ENCODE results near the gene ARID1A. TPM values are rescaled to one million over a fixed set of nuclear protein-coding genes. Genes with fewer than 3 reads are reported as not detected.

Gene ARID1A
- total RNA-seq, 1 experiment from 2014 or later = 55.8 TPM

DNA sequence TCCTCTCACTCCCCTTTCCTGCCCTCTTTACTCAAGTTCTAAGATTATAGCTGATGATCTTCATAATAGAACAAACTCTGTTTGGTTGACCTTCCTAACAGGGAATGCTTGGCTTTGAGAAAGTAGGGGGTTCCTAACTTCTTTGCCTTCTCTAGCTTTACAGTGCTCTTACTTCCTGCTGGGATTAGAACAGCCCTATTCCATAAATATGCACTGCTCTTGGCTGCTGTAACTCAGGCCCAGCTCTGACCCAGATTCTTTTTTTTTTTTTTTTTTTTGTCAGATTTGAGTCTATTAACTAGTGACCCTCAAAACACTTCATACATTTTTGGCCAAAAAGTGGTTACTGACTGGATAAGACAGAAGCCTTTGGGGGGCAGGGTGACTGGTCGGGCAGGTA, 52.5 kb downstream of the ARID1A start:
- no peak for DNase-seq
- Histone ChIP-seq H3K4me2 (ENCODE audit: low read depth, low read length, poor library complexity, severe bottlenecking) (no peak overlapping the region), H3K4me3 (ENCODE audit: low read length) (no peak overlapping the region), H3K9me2 (replicated peaks; ENCODE audit: insufficient read depth, low read length) (no peaks in the 10 kb centered on the region), H3K27ac (ENCODE audit: low read length) (no peak overlapping the region), H3K4me1 (ENCODE audit: low read length) (peaks cover 16% of the 10 kb centered on the region), H3K36me3 (ENCODE audit: insufficient read depth, low read length) (peaks cover 46% of the 10 kb centered on the region), H3K9ac (ENCODE audit: low read length) (no peak overlapping the region), H3K9me3 (ENCODE audit: low read length) (no peaks in the 10 kb centered on the region), H4K20me1 (ENCODE audit: insufficient read depth, low read depth, low read length) (no peaks in the 10 kb centered on the region; the same call in 1 of the 2 replicates), H2AFZ (ENCODE audit: low read length) (no peak overlapping the region), H3K79me2 (ENCODE audit: low read length) (peaks cover 89% of the 10 kb centered on the region), H3K27me3 (ENCODE audit: low read length) (no peaks in the 10 kb centered on the region)

GRCh38 chr1:26749458-26749857, 53.6 kb downstream of the ARID1A start:
- no peak overlapping the region for H3K4me2 ChIP-seq (ENCODE audit: low read depth, low read length, poor library complexity, severe bottlenecking)
- no peak overlapping the region for H3K27ac ChIP-seq (ENCODE audit: low read length)
- H3K27me3 ChIP-seq (ENCODE audit: low read length) = no peaks in the 10 kb centered on the region
- H3K9me2 ChIP-seq (replicated peaks; ENCODE audit: insufficient read depth, low read length) = no peaks in the 10 kb centered on the region
- H3K79me2 ChIP-seq (ENCODE audit: low read length) = peaks cover 94% of the 10 kb centered on the region
- peaks cover 5% of the 10 kb centered on the region for H3K4me1 ChIP-seq (ENCODE audit: low read length)
- H3K9me3 ChIP-seq (ENCODE audit: low read length) = no peaks in the 10 kb centered on the region
- peaks cover 51% of the 10 kb centered on the region for H3K36me3 ChIP-seq (ENCODE audit: insufficient read depth, low read length)
- DNase-seq = no peak
- H4K20me1 ChIP-seq (ENCODE audit: insufficient read depth, low read depth, low read length) = no peaks in the 10 kb centered on the region; the same call in 1 of the 2 replicates
- no peak overlapping the region for H3K9ac ChIP-seq (ENCODE audit: low read length)
- H2AFZ ChIP-seq (ENCODE audit: low read length) = no peak overlapping the region
- no peak overlapping the region for H3K4me3 ChIP-seq (ENCODE audit: low read length)

DNA sequence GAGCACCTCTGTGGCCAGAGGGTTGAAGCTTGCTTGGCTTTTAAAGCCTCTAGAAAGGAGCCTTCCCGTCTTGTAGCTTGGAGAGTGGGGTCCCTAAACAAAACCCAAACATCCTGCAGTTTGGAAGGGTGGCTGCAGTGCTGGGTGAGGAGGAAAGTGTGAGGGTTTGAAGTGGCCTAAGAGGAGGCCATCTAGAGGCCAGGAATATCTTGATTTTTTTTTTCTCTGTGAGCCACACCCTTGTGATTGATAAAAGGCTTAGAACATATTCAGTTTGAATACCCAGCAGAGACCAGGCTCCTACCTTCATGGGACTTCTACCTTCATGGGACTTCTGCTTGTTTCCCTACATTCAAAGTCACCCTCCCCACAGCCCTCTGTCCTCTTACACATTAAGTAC, 54.6 kb downstream of the ARID1A start:
- no peaks in the 10 kb centered on the region for H3K9me2 ChIP-seq (replicated peaks; ENCODE audit: insufficient read depth, low read length)
- H3K9me3 ChIP-seq (ENCODE audit: low read length) = no peaks in the 10 kb centered on the region
- H3K27ac ChIP-seq (ENCODE audit: low read length) = no peak overlapping the region
- no peak overlapping the region for H3K9ac ChIP-seq (ENCODE audit: low read length)
- H3K36me3 ChIP-seq (ENCODE audit: insufficient read depth, low read length) = peaks cover 47% of the 10 kb centered on the region
- H3K4me3 ChIP-seq (ENCODE audit: low read length) = no peak overlapping the region
- H4K20me1 ChIP-seq (ENCODE audit: insufficient read depth, low read depth, low read length) = no peaks in the 10 kb centered on the region; the same call in 1 of the 2 replicates
- H3K79me2 ChIP-seq (ENCODE audit: low read length) = peaks cover 94% of the 10 kb centered on the region
- no peaks in the 10 kb centered on the region for H3K4me1 ChIP-seq (ENCODE audit: low read length)
- no peaks in the 10 kb centered on the region for H3K27me3 ChIP-seq (ENCODE audit: low read length)
- no peak overlapping the region for H2AFZ ChIP-seq (ENCODE audit: low read length)
- H3K4me2 ChIP-seq (ENCODE audit: low read depth, low read length, poor library complexity, severe bottlenecking) = no peak overlapping the region
- no peak for DNase-seq

GRCh38 chr1:26752519-26752918, 56.7 kb downstream of the ARID1A start:
- DNase-seq = no peak
- H3K9me3 ChIP-seq (ENCODE audit: low read length) = no peaks in the 10 kb centered on the region
- no peaks in the 10 kb centered on the region for H3K4me1 ChIP-seq (ENCODE audit: low read length)
- no peak overlapping the region for H3K4me3 ChIP-seq (ENCODE audit: low read length)
- H3K9me2 ChIP-seq (replicated peaks; ENCODE audit: insufficient read depth, low read length) = no peaks in the 10 kb centered on the region
- peaks cover 31% of the 10 kb centered on the region for H3K36me3 ChIP-seq (ENCODE audit: insufficient read depth, low read length)
- H3K4me2 ChIP-seq (ENCODE audit: low read depth, low read length, poor library complexity, severe bottlenecking) = no peak overlapping the region
- peaks cover 77% of the 10 kb centered on the region for H3K79me2 ChIP-seq (ENCODE audit: low read length)
- no peak overlapping the region for H3K9ac ChIP-seq (ENCODE audit: low read length)
- no peaks in the 10 kb centered on the region for H3K27me3 ChIP-seq (ENCODE audit: low read length)
- no peak overlapping the region for H3K27ac ChIP-seq (ENCODE audit: low read length)
- H4K20me1 ChIP-seq (ENCODE audit: insufficient read depth, low read depth, low read length) = no peaks in the 10 kb centered on the region; the same call in 1 of the 2 replicates
- no peak overlapping the region for H2AFZ ChIP-seq (ENCODE audit: low read length)

- no peak overlapping the region for H3K4me2 ChIP-seq (ENCODE audit: low read depth, low read length, poor library complexity, severe bottlenecking)
- no peak overlapping the region for H3K9ac ChIP-seq (ENCODE audit: low read length)
- no peaks in the 10 kb centered on the region for H3K9me3 ChIP-seq (ENCODE audit: low read length)
- peaks cover 38% of the 10 kb centered on the region for H3K36me3 ChIP-seq (ENCODE audit: insufficient read depth, low read length)
- no peak overlapping the region for H3K27ac ChIP-seq (ENCODE audit: low read length)
- no peak for DNase-seq
- H3K79me2 ChIP-seq (ENCODE audit: low read length) = peaks cover 76% of the 10 kb centered on the region
- H4K20me1 ChIP-seq (ENCODE audit: insufficient read depth, low read depth, low read length) = no peaks in the 10 kb centered on the region; the same call in 1 of the 2 replicates
- no peak overlapping the region for H2AFZ ChIP-seq (ENCODE audit: low read length)
- H3K4me1 ChIP-seq (ENCODE audit: low read length) = no peaks in the 10 kb centered on the region
- no peak overlapping the region for H3K4me3 ChIP-seq (ENCODE audit: low read length)
- H3K9me2 ChIP-seq (replicated peaks; ENCODE audit: insufficient read depth, low read length) = no peaks in the 10 kb centered on the region
- no peaks in the 10 kb centered on the region for H3K27me3 ChIP-seq (ENCODE audit: low read length)
These were observed 58.5 kb downstream of the ARID1A start for GRCh38 chr1:26754086-26754874.

GRCh38 chr1:26758358-26758757, 62.5 kb downstream of the ARID1A start:
- H3K9ac ChIP-seq (ENCODE audit: low read length) = no peak overlapping the region
- no peak for DNase-seq
- no peaks in the 10 kb centered on the region; the same call in 1 of the 2 replicates for H4K20me1 ChIP-seq (ENCODE audit: insufficient read depth, low read depth, low read length)
- H3K9me3 ChIP-seq (ENCODE audit: low read length) = no peaks in the 10 kb centered on the region
- H3K27me3 ChIP-seq (ENCODE audit: low read length) = no peaks in the 10 kb centered on the region
- H3K36me3 ChIP-seq (ENCODE audit: insufficient read depth, low read length) = peaks cover 50% of the 10 kb centered on the region
- H3K4me2 ChIP-seq (ENCODE audit: low read depth, low read length, poor library complexity, severe bottlenecking) = no peak overlapping the region
- peaks cover 57% of the 10 kb centered on the region for H3K79me2 ChIP-seq (ENCODE audit: low read length)
- no peak overlapping the region for H3K27ac ChIP-seq (ENCODE audit: low read length)
- H3K4me3 ChIP-seq (ENCODE audit: low read length) = no peak overlapping the region
- H3K4me1 ChIP-seq (ENCODE audit: low read length) = no peaks in the 10 kb centered on the region
- no peak overlapping the region for H2AFZ ChIP-seq (ENCODE audit: low read length)
- H3K9me2 ChIP-seq (replicated peaks; ENCODE audit: insufficient read depth, low read length) = no peaks in the 10 kb centered on the region

- H3K27ac ChIP-seq (ENCODE audit: low read length) = no peak overlapping the region
- no peaks in the 10 kb centered on the region for H3K27me3 ChIP-seq (ENCODE audit: low read length)
These were observed 63.7 kb downstream of the ARID1A start for GRCh38 chr1:26759531-26759930.

GRCh38 chr1:26761217-26761616, 65.4 kb downstream of the ARID1A start:
- Histone ChIP-seq H3K27me3 (ENCODE audit: low read length) (no peaks in the 10 kb centered on the region), H3K4me2 (ENCODE audit: low read depth, low read length, poor library complexity, severe bottlenecking) (no peak overlapping the region), H2AFZ (ENCODE audit: low read length) (no peak overlapping the region), H3K4me1 (ENCODE audit: low read length) (no peaks in the 10 kb centered on the region), H3K4me3 (ENCODE audit: low read length) (no peak overlapping the region), H3K9me2 (replicated peaks; ENCODE audit: insufficient read depth, low read length) (no peaks in the 10 kb centered on the region), H3K9ac (ENCODE audit: low read length) (no peak overlapping the region), H3K27ac (ENCODE audit: low read length) (no peak overlapping the region), H3K9me3 (ENCODE audit: low read length) (no peaks in the 10 kb centered on the region), H3K79me2 (ENCODE audit: low read length) (peaks cover 40% of the 10 kb centered on the region), H4K20me1 (ENCODE audit: insufficient read depth, low read depth, low read length) (no peaks in the 10 kb centered on the region), H3K36me3 (ENCODE audit: insufficient read depth, low read length) (peaks cover 51% of the 10 kb centered on the region)
- no peak for DNase-seq

More at GRCh38 chr1:26759531-26759930, 63.7 kb downstream of the ARID1A start:
- Histone ChIP-seq H3K4me2 (ENCODE audit: low read depth, low read length, poor library complexity, severe bottlenecking) (no peak overlapping the region), H2AFZ (ENCODE audit: low read length) (no peak overlapping the region), H3K9me3 (ENCODE audit: low read length) (no peaks in the 10 kb centered on the region), H3K9me2 (replicated peaks; ENCODE audit: insufficient read depth, low read length) (no peaks in the 10 kb centered on the region), H3K9ac (ENCODE audit: low read length) (no peak overlapping the region), H3K36me3 (ENCODE audit: insufficient read depth, low read length) (peaks cover 48% of the 10 kb centered on the region), H3K79me2 (ENCODE audit: low read length) (peaks cover 50% of the 10 kb centered on the region), H4K20me1 (ENCODE audit: insufficient read depth, low read depth, low read length) (no peaks in the 10 kb centered on the region), H3K4me3 (ENCODE audit: low read length) (no peak overlapping the region), H3K4me1 (ENCODE audit: low read length) (no peaks in the 10 kb centered on the region)
- DNase-seq = no peak
